ENCODE data around the gene FOXO3. TPM values are rescaled to one million over a fixed set of nuclear protein-coding genes. Genes with fewer than 3 reads are reported as not detected.
A peak's percentile ranks its signal among the peaks of the same experiment; 100 is the strongest.
"Not testable (repeated sequence)": the region's sequence is repeated elsewhere in the genome, so short reads cannot be mapped to it uniquely, and the experiment has no call there.

Gene FOXO3
- total RNA-seq, 4 donors from 2014 or later = 29.9 to 66.1 (median 59.1) TPM

GRCh38 chr6:108559097-108559883 is 1.4 kb upstream of the FOXO3 start:
- no peaks in the 10 kb centered on the region for H3K27me3 ChIP-seq
- peak overlapping the region; percentile 98 to 100 (median 99) for H3K27ac ChIP-seq
- H3K9me3 ChIP-seq = no peaks in the 10 kb centered on the region
- 1% methylated on average over 43 of the region's 84 CpGs; no CpG with 5 or more reads in 1 of the 2 donors for WGBS, 2 donors (ENCODE audit: low coverage in 1 of 2)
- H3K36me3 ChIP-seq = no peaks in the 10 kb centered on the region
- H3K4me1 ChIP-seq = peaks cover 8 to 44% (median 30%) of the 10 kb centered on the region in 4 donors
- H3K4me3 ChIP-seq = peak overlapping the region; percentile 72 to 98 (median 88)
- intact Hi-C loops (cut with DNase I; ENCODE audit: low total_unique reads) = loop anchor here (2.0 kb wide), 1 partner anchor 100 kb away; no protein-coding TSS in a partner anchor
- DNase-seq = peak; percentile 91
- peak; percentile 87 for TF ChIP-seq POLR2A (IDR thresholded peaks at IDR 0.05)
- no peak for TF ChIP-seq CTCF (IDR thresholded peaks at IDR 0.05)
- peak; percentile 92 to 99 (median 99) for TF ChIP-seq POLR2AphosphoS5 (IDR thresholded peaks at IDR 0.05)
- in situ Hi-C loops (cut with MboI; ENCODE audit: low pct_ligation_motif_present in 1 of 4, low pct_unique_long_range_greater_than_20kb in 1 of 4, low sequenced_read_pairs in 3 of 4) = loop anchor here in 1 of 4 donors (25.0 kb wide), 1 partner anchor 103 kb away; no protein-coding TSS in a partner anchor

GRCh38 chr6:108559884-108560462 is 744 bp upstream of the FOXO3 start:
- peak; percentile 28 for TF ChIP-seq POLR2A (IDR thresholded peaks at IDR 0.05)
- TF ChIP-seq CTCF (IDR thresholded peaks at IDR 0.05) = no peak
- no peak for TF ChIP-seq EP300 (IDR thresholded peaks at IDR 0.05; ENCODE audit: low read depth)
- peak overlapping the region; percentile 98 to 100 (median 99) for H3K27ac ChIP-seq
- no peaks in the 10 kb centered on the region for H3K27me3 ChIP-seq
- H3K4me1 ChIP-seq = peaks cover 11 to 49% (median 36%) of the 10 kb centered on the region in 4 donors
- H3K9me3 ChIP-seq = no peaks in the 10 kb centered on the region
- peak; percentile 69 for DNase-seq
- in situ Hi-C loops (cut with MboI; ENCODE audit: low pct_ligation_motif_present in 1 of 4, low pct_unique_long_range_greater_than_20kb in 1 of 4, low sequenced_read_pairs in 3 of 4) (loop anchor here in 1 of 4 donors (25.0 kb wide), 1 partner anchor 102 kb away; no protein-coding TSS in a partner anchor), intact Hi-C loops (cut with DNase I; ENCODE audit: low total_unique reads) (loop anchor here (2.0 kb wide), 2 partner anchors 29 to 99 kb away; no protein-coding TSS in a partner anchor)
- H3K4me3 ChIP-seq = peak overlapping the region; percentile 72 to 97 (median 86)
- 0% methylated on average over 42 of the region's 64 CpGs; no CpG with 5 or more reads in 1 of the 2 donors for WGBS, 2 donors (ENCODE audit: low coverage in 1 of 2)
- H3K36me3 ChIP-seq = no peaks in the 10 kb centered on the region

GRCh38 chr6:108561309-108561647 is 561 bp downstream of the FOXO3 start:
- H3K4me3 ChIP-seq = peak overlapping the region; percentile 58 to 97 (median 75)
- intact Hi-C loops (cut with DNase I; ENCODE audit: low total_unique reads) (loop anchor here (2.0 kb wide), 1 partner anchor 28 kb away; no protein-coding TSS in a partner anchor), in situ Hi-C loops (cut with MboI; ENCODE audit: low pct_ligation_motif_present in 1 of 4, low pct_unique_long_range_greater_than_20kb in 1 of 4, low sequenced_read_pairs in 3 of 4) (loop anchor here in 1 of 4 donors (25.0 kb wide), 1 partner anchor 101 kb away; no protein-coding TSS in a partner anchor)
- peaks cover 16 to 54% (median 43%) of the 10 kb centered on the region in 4 donors for H3K4me1 ChIP-seq
- WGBS, 2 donors (ENCODE audit: low coverage in 1 of 2) = no CpG with 5 or more reads among the region's 40 CpGs
- peak overlapping the region; percentile 98 to 100 (median 99) for H3K27ac ChIP-seq
- H3K9me3 ChIP-seq, H3K36me3 ChIP-seq, H3K27me3 ChIP-seq, DNase-seq: not testable (repeated sequence)

- intact Hi-C loops (cut with DNase I; ENCODE audit: low total_unique reads) = loop anchor here (2.0 kb wide), 1 partner anchor 27 kb away; no protein-coding TSS in a partner anchor
- in situ Hi-C loops (cut with MboI; ENCODE audit: low pct_ligation_motif_present in 1 of 4, low pct_unique_long_range_greater_than_20kb in 1 of 4, low sequenced_read_pairs in 3 of 4) = loop anchor here in 1 of 4 donors (25.0 kb wide), 1 partner anchor 100 kb away; no protein-coding TSS in a partner anchor
- H3K36me3 ChIP-seq = no peaks in the 10 kb centered on the region
These were observed 1.2 kb downstream of the FOXO3 start for GRCh38 chr6:108561742-108562502.

More at GRCh38 chr6:108561742-108562502, 1.2 kb downstream of the FOXO3 start:
- peak overlapping the region; percentile 98 to 100 (median 99) for H3K27ac ChIP-seq
- peak; percentile 27 for DNase-seq
- H3K4me1 ChIP-seq = peaks cover 20 to 54% (median 43%) of the 10 kb centered on the region in 4 donors
- H3K27me3 ChIP-seq = no peaks in the 10 kb centered on the region
- H3K4me3 ChIP-seq = peak overlapping the region; percentile 72 to 97 (median 82)
- 32% methylated on average over 45 of the region's 46 CpGs; no CpG with 5 or more reads in 1 of the 2 donors for WGBS, 2 donors (ENCODE audit: low coverage in 1 of 2)
- no peaks in the 10 kb centered on the region for H3K9me3 ChIP-seq
- TF ChIP-seq POLR2A (IDR thresholded peaks at IDR 0.05) (no peak), EP300 (IDR thresholded peaks at IDR 0.05; ENCODE audit: low read depth) (no peak), CTCF (IDR thresholded peaks at IDR 0.05) (no peak), POLR2AphosphoS5 (IDR thresholded peaks at IDR 0.05) (peak in 1 of 3 donors; percentile 17)
